A549 (cell line): ENCODE measurements around the gene TBXA2R.

ENCODE experiments used
- CEBPB ChIP-seq, 2 experiments: fragments of >200 bp in 1 of 2; sonication (Bioruptor Twin) in 1 of 2; formaldehyde crosslinking in 1 of 2; IDR thresholded peaks; 2 replicates each; pipeline ENCODE4 v1.6.1; 2012 to 2016
- CHD2 ChIP-seq: fragments of 150-350 bp; IDR thresholded peaks from 2 replicates; pipeline ENCODE4 v1.6.1; 2014; ENCODE audit warnings: low read length; ENCODE audit not compliant: partially characterized antibody
- ESRRA ChIP-seq: fragments of 150-350 bp; IDR thresholded peaks from 2 replicates; pipeline ENCODE4 v1.6.1; 2014; ENCODE audit warnings: mild to moderate bottlenecking, low read length, borderline replicate concordance
- JUNB ChIP-seq: fragments of >200 bp; sonication (Bioruptor Twin); formaldehyde crosslinking; IDR thresholded peaks from 2 replicates; pipeline ENCODE4 v1.6.1; 2016
- MAFK ChIP-seq: fragments of 450-650 bp; IDR thresholded peaks from 2 replicates; pipeline ENCODE4 v1.6.1; 2014; ENCODE audit not compliant: partially characterized antibody
- PHF8 ChIP-seq: fragments of 200-600 bp; sonication (generic); IDR thresholded peaks from 2 replicates; pipeline ENCODE4 v1.6.1; 2016; ENCODE audit warnings: low read depth, mild to moderate bottlenecking, antibody characterized with exemption, moderate library complexity, borderline replicate concordance
- POLR2A ChIP-seq: IDR thresholded peaks from 2 replicates; pipeline ENCODE4 v1.6.1; 2012; ENCODE audit warnings: mild to moderate bottlenecking, low read length
- RAD21 ChIP-seq, 2 experiments: fragments of >200 bp in 1 of 2; sonication (Bioruptor Twin) in 1 of 2; formaldehyde crosslinking in 1 of 2; IDR thresholded peaks in 1 of 2; conservative IDR thresholded peaks in 1 of 2; 2 replicates in 1 of 2; 3 replicates in 1 of 2; pipeline ENCODE4 v1.6.1; 2012 to 2018; ENCODE audit warnings: inconsistent platforms in 1 of 2
- TF ChIP-seq, protein P1 (sequence below): fragments of >200 bp; sonication (Bioruptor Twin); formaldehyde crosslinking; IDR thresholded peaks from 3 replicates; pipeline ENCODE4 v1.6.1; 2016
- TF ChIP-seq, protein P2 (sequence below): fragments of 200-600 bp; sonication (generic); IDR thresholded peaks from 2 replicates; pipeline ENCODE4 v1.6.1; 2016; ENCODE audit warnings: antibody characterized with exemption, mild to moderate bottlenecking, moderate library complexity
- TF ChIP-seq, protein P3 (sequence below): fragments of >200 bp; sonication (Bioruptor Twin); formaldehyde crosslinking; IDR thresholded peaks from 3 replicates; pipeline ENCODE4 v1.5.1; 2016
- TF ChIP-seq, protein P4 (sequence below): IDR thresholded peaks from 2 replicates; pipeline ENCODE4 v1.6.1; 2012

DNA sequence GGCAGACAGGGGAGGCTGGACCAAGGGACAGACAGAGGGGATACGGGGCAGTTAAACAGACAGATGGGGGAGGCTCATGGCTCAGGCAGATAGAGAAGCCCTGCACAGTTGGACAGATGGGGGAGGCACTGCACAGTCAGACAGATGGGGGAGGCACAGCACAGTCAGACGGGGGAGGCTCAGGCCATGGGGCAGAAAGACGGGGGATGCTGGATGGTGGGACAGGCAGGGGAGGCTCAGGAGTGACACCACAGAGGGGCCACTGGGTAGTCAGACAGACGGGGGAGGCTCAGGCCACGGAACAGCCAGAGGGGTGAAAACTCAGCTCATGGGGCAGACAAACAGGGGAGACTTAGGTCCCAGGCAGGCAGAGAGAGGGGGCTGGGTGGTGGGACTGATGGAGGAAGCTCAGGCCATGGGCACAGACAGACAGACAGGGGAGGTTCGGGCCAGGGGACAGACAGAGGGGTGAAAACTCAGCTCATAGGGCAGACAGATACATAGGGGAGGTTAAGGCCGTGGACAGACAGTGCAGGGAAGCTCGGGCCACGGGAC is 50.2 kb downstream of the TBXA2R start:
- TF ChIP-seq, protein P1, sequence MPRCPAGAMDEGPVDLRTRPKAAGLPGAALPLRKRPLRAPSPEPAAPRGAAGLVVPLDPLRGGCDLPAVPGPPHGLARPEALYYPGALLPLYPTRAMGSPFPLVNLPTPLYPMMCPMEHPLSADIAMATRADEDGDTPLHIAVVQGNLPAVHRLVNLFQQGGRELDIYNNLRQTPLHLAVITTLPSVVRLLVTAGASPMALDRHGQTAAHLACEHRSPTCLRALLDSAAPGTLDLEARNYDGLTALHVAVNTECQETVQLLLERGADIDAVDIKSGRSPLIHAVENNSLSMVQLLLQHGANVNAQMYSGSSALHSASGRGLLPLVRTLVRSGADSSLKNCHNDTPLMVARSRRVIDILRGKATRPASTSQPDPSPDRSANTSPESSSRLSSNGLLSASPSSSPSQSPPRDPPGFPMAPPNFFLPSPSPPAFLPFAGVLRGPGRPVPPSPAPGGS, result no peak
- TF ChIP-seq MAFK (no peak), POLR2A (no peak), RAD21 (conservative IDR thresholded peaks at IDR 0.05 in 1 of 2, IDR thresholded peaks at IDR 0.05 in 1 of 2) (no peak), ESRRA (no peak), JUNB (no peak), CEBPB (IDR thresholded peaks at IDR 0.05) (no peak), CHD2 (no peak), PHF8 (no peak)
- TF ChIP-seq, protein P2, sequence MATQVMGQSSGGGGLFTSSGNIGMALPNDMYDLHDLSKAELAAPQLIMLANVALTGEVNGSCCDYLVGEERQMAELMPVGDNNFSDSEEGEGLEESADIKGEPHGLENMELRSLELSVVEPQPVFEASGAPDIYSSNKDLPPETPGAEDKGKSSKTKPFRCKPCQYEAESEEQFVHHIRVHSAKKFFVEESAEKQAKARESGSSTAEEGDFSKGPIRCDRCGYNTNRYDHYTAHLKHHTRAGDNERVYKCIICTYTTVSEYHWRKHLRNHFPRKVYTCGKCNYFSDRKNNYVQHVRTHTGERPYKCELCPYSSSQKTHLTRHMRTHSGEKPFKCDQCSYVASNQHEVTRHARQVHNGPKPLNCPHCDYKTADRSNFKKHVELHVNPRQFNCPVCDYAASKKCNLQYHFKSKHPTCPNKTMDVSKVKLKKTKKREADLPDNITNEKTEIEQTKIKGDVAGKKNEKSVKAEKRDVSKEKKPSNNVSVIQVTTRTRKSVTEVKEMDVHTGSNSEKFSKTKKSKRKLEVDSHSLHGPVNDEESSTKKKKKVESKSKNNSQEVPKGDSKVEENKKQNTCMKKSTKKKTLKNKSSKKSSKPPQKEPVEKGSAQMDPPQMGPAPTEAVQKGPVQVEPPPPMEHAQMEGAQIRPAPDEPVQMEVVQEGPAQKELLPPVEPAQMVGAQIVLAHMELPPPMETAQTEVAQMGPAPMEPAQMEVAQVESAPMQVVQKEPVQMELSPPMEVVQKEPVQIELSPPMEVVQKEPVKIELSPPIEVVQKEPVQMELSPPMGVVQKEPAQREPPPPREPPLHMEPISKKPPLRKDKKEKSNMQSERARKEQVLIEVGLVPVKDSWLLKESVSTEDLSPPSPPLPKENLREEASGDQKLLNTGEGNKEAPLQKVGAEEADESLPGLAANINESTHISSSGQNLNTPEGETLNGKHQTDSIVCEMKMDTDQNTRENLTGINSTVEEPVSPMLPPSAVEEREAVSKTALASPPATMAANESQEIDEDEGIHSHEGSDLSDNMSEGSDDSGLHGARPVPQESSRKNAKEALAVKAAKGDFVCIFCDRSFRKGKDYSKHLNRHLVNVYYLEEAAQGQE, result no peak
- TF ChIP-seq, protein P3, sequence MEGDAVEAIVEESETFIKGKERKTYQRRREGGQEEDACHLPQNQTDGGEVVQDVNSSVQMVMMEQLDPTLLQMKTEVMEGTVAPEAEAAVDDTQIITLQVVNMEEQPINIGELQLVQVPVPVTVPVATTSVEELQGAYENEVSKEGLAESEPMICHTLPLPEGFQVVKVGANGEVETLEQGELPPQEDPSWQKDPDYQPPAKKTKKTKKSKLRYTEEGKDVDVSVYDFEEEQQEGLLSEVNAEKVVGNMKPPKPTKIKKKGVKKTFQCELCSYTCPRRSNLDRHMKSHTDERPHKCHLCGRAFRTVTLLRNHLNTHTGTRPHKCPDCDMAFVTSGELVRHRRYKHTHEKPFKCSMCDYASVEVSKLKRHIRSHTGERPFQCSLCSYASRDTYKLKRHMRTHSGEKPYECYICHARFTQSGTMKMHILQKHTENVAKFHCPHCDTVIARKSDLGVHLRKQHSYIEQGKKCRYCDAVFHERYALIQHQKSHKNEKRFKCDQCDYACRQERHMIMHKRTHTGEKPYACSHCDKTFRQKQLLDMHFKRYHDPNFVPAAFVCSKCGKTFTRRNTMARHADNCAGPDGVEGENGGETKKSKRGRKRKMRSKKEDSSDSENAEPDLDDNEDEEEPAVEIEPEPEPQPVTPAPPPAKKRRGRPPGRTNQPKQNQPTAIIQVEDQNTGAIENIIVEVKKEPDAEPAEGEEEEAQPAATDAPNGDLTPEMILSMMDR, result no peak
- TF ChIP-seq, protein P4, sequence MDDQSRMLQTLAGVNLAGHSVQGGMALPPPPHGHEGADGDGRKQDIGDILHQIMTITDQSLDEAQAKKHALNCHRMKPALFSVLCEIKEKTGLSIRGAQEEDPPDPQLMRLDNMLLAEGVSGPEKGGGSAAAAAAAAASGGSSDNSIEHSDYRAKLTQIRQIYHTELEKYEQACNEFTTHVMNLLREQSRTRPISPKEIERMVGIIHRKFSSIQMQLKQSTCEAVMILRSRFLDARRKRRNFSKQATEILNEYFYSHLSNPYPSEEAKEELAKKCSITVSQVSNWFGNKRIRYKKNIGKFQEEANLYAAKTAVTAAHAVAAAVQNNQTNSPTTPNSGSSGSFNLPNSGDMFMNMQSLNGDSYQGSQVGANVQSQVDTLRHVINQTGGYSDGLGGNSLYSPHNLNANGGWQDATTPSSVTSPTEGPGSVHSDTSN, result no peak
